SU-DHL-6 (cell line): Measurements from ENCODE around the gene ITPR2.

Source experiments
- EZH2phosphoT487 ChIP-seq: fragments of 200-600 bp; sonication (generic), shearing (Covaris generic); conservative IDR thresholded peaks from 2 replicates; pipeline ENCODE4 v1.6.1; 2018; ENCODE audit warnings: mild to moderate bottlenecking, antibody characterized with exemption, low read length, moderate library complexity, mixed read lengths
- TF ChIP-seq, protein P1 (sequence below): fragments of 200-600 bp; sonication (generic); IDR thresholded peaks from one replicate; pipeline ENCODE4 v1.5.1; 2017; ENCODE audit warnings: antibody characterized with exemption, mild to moderate bottlenecking, low read length, moderate library complexity; ENCODE audit not compliant: insufficient read depth, poor library complexity, severe bottlenecking

DNA sequence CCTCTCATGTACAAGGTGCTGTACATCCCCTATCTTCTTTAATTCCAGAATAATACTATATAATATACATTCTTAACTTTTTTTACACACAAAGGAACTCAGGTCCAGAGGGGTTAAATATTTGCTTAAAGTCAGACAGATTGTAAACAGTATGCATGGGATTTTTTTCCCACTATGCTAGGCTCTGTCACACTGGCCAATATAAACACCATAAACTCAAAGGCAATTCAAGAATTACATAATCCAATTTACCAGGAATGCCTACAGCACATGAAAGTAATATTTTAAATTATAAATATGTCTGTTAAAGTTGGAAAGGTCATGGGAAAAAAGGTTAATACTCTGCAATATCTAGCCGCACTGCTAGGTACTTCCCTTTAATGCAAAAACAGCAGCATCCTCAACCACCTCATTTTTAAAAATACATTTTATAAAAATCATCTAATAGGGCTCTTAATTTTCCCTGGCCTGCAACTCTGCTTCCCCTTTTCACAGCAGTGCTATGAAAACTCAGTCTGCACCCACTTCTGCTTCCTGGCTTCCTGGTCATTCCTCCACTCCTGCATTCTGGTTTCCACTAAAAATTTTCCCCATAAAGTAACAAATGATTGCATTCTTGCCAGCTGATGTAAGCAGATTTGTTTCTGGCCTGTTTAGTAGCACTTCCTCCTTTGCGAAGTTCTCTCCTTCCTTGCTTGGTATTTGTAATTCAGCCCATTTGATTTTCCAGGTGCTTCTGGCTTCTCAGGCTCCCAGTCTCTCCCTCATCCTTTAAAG is 128.1 kb downstream of the ITPR2 start:
- TF ChIP-seq, protein P1, sequence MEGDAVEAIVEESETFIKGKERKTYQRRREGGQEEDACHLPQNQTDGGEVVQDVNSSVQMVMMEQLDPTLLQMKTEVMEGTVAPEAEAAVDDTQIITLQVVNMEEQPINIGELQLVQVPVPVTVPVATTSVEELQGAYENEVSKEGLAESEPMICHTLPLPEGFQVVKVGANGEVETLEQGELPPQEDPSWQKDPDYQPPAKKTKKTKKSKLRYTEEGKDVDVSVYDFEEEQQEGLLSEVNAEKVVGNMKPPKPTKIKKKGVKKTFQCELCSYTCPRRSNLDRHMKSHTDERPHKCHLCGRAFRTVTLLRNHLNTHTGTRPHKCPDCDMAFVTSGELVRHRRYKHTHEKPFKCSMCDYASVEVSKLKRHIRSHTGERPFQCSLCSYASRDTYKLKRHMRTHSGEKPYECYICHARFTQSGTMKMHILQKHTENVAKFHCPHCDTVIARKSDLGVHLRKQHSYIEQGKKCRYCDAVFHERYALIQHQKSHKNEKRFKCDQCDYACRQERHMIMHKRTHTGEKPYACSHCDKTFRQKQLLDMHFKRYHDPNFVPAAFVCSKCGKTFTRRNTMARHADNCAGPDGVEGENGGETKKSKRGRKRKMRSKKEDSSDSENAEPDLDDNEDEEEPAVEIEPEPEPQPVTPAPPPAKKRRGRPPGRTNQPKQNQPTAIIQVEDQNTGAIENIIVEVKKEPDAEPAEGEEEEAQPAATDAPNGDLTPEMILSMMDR = no peak
- TF ChIP-seq EZH2phosphoT487 = no peak
